Testis (tissue), 2 donors: Measurements from ENCODE around the gene SLC28A1.

Experiments used
- CTCF ChIP-seq, 3 experiments: fragments of 450-650 bp in 2 of 3; fragments of 200-600 bp in 1 of 3; sonication (generic) in 1 of 3; IDR thresholded peaks; one replicate each; pipeline ENCODE4 v1.5.1; 2016 to 2019; ENCODE audit warnings: antibody characterized with exemption in 3 of 3, mild to moderate bottlenecking in 2 of 3, moderate library complexity in 1 of 3
- POLR2A ChIP-seq: fragments of 450-650 bp; IDR thresholded peaks from one replicate; pipeline ENCODE4 v1.6.1; 2017; ENCODE audit warnings: antibody characterized with exemption, mild to moderate bottlenecking, moderate library complexity

- TF ChIP-seq POLR2A: no peak
- TF ChIP-seq CTCF (IDR thresholded peaks at IDR 0.05): no peak
Measured at GRCh38 chr15:84859144-84859543, 25.3 kb upstream of the SLC28A1 start.
